ENCODE measurements around the gene FGF2.
A peak's percentile ranks its signal among the peaks of the same experiment; 100 is the strongest.
"Not testable (repeated sequence)": the region's sequence is repeated elsewhere in the genome, so short reads cannot be mapped to it uniquely, and the experiment has no call there.

The FGF2 gene

DNA sequence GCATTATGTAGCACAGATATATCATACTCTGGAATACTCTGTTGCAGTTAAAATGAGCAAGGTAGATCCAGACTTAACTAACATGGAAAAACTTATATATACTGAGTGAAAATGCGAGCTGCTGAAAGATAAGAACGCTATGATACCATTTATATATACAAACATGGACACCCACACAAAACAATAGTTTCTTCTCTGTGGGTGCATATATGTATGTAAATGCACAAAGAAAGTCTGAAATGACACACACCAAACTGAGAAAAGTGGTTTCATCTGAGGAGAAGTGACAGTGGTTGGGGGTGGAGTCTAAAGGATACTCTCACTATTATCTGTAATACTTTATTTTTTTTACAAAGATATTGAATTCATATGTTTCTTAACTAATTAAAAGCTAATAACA lies 12.2 kb upstream of the FGF2 start:
- peak; percentile 15 for FAIRE-seq

DNA sequence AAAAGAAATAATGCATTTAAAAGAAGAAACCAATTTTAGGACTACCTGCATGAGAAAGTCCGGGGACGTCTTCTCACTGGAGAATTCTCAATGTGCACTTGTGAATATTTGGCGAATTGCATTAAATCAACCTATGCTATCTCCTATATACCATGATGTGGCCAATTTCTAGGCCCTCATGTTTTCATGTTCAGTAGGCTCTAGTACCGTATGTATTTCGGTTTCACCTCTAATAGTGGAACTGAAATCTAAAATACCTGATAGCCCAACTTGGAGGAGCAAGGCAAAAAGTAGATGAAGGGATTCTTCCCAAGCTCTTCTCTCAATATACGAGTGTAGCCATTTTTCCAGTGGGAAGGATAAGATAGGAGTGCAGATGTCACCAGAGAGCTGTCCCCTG lies 11.4 kb upstream of the FGF2 start:
- no peak for FAIRE-seq

DNA sequence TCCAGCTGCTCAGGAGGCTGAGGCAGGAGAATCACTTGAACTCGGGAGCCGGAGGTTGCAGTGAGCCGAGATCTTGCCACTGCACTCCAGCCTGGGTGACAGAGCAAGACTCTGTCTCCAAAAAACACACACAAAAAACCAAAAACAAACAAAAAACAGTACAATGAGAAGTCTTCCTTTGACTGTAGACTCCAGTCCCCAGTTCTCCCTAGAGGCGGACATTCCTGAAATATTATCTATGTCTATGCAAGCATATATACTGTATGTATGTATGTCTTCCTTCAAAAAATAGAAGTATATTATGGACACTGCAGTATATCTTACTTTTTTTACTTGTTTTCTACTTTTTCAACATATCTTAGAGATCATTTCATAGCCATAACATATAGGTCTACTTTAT lies 10.2 kb upstream of the FGF2 start:
- no peak for FAIRE-seq

- no peak for FAIRE-seq
Measured at GRCh38 chr4:122819708-122820449, 6.8 kb upstream of the FGF2 start.

GRCh38 chr4:122821092-122821491 lies 5.5 kb upstream of the FGF2 start:
- FAIRE-seq: no peak

- peak; percentile 89 for FAIRE-seq
Measured at GRCh38 chr4:122822466-122822865, 4.2 kb upstream of the FGF2 start.

GRCh38 chr4:122823476-122823875 lies 3.2 kb upstream of the FGF2 start:
- no peak for FAIRE-seq

DNA sequence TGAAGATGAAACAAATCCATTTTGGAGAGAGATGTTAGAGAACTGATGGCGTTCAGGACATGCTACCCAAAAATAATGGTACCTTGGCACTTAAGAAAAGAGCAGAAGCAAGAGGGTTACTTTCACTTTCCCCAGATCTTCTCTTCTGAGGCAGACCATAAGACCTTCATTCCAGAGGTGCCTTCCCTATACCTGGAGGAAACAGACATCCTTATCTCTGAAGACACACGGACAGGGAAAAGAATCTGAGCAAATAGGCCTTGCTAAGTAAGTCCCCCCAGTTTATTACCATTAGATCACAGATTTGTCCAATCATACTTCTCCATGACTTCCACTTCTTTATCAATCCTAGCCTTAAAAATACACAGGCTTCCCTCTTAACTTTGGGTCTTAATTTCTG lies 2.0 kb upstream of the FGF2 start:
- FAIRE-seq: no peak

DNA sequence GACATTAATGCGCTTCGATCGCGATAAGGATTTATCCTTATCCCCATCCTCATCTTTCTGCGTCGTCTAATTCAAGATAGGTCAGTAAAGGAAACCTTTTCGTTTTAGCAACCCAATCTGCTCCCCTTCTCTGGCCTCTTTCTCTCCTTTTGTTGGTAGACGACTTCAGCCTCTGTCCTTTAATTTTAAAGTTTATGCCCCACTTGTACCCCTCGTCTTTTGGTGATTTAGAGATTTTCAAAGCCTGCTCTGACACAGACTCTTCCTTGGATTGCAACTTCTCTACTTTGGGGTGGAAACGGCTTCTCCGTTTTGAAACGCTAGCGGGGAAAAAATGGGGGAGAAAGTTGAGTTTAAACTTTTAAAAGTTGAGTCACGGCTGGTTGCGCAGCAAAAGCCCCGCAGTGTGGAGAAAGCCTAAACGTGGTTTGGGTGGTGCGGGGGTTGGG lies 528 bp upstream of the FGF2 start:
- FAIRE-seq: no peak

- FAIRE-seq: no peak
Measured at GRCh38 chr4:122827258-122827878, 737 bp downstream of the FGF2 start.

DNA sequence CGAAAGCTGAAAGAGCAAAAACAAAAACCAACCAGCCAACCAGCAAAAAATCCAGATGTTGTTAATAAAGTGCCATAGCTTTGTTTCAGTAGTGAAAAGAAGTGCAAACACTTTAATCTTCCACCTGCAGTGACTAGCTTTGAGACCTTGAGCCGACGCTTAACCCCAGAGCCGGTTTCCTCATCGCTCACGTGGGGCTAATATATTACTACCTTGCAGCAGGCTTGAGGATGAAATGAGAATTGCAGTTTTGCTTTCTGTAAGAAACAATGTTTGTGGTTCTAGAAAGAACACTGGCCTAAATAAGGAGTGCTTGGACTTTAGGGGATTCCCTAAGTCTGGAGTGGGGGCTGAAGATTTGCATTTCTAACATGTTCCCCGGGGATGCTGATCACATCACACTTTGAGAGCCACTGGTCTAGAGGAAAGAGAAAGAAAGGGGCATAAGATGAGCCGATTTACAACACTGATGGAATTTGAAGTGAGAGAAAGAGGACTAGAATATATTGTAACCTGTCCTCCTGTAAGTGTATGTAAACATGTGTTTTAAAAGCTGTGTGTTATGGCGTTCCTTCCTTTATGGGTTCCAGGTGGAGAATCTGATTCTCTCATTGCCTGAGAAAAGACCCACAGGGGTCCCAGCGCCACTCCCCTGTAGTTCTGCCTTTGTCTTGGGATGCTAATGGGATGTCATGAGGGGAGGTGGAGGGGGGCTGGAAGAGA lies 1.4 kb downstream of the FGF2 start:
- FAIRE-seq: peak; percentile 84

GRCh38 chr4:122830426-122831095 lies 3.9 kb downstream of the FGF2 start:
- FAIRE-seq: no peak

- peak; percentile 8 for FAIRE-seq
Measured at GRCh38 chr4:122831515-122832196, 5.0 kb downstream of the FGF2 start.

GRCh38 chr4:122832732-122833131 lies 6.1 kb downstream of the FGF2 start:
- FAIRE-seq: no peak

DNA sequence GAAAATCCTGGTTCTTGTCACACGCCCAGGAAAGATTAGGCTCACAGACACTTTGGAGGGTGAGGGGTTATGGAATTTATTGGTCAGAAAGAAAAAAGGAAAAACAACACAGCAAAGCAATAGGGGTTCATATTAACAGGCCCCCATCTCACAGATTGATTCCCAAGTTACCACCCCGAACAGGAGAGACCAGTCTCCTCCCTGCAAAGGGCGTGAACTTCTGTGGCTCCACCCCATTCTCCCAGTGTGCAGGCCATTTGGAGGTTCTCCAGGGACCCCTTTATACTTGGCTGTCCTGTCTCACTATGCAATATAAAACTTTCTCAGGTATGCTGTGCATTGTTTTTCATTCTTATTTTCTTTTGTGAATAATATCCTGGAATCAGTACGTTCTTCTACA lies 7.4 kb downstream of the FGF2 start:
- no peak for FAIRE-seq

DNA sequence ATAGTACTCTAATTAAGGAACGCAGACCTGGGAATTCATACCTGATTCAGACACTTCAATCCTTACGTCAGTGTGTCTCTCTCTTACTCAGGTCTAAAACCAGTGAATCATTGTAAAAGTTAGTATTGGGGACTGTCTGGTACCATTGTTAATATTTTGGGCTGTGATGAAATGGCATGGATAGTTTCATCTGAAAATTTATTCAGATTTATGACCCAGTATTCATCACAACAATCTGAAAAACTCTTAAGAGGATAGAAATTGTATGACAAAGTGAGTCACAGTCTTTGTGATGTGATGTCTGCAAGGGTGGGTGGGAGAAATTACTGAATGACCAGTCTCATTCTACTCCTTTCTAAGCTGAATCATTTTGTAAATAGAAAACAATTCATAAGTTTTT lies 10.3 kb downstream of the FGF2 start:
- FAIRE-seq: no peak

DNA sequence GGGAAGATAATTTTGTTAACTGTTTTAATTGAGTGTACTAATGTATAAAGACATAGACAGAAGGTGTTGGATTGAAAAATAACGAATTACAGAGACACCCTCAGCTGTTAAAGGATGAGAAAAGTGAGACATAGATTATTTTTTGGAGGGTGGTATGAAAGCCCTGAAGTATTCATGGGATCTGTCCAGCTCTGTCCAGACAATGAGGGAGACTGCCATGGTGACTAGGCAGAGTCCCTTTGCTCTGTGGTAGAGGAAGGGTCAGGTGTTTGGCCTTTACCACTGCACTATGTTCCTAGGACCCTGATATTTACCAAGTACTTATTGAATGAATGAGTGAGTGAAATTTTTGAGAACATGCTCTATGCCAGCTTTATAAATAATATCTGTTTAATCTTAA lies 11.4 kb downstream of the FGF2 start:
- FAIRE-seq: no peak

DNA sequence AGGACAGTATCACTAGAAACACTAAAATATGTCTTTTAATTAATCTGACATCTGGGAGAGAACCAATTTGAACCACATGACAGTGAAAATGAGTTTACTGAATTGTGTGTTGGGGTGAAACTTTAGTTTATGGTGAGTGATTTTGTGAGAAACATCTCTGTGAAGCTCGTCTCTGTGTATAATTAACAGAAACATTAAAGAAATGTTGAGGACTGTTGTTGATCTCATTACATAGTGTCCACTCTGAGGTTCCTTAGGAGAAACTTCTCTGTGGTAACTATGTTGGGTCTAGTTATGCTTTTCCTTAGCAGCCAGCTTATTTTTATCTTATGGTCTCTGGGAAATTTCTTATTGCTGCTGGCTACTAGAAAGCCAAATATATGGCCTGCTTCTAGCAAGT lies 15.8 kb downstream of the FGF2 start:
- FAIRE-seq: no peak

GRCh38 chr4:122842984-122843531 lies 16.4 kb downstream of the FGF2 start:
- FAIRE-seq: no peak

DNA sequence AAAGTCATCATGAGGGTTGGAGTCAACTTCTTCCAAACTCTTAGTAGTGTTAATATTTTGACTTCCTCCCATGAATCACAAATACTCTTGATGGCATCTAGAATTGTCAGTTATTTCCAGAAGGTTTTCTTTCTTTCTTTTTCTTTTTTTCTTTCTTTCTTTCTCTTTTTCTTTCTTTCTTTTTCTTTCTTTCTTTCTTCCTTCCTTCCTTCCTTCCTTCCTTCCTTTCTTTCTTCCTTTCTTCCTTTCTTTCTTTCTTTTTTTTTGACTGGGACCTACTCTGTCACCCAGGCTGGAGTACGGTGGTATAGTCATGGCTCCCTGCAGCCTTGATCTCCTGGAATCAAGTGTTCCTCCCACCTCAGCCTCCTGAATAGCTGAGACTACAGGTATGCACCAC lies 17.8 kb downstream of the FGF2 start:
- FAIRE-seq: not testable (repeated sequence)

- FAIRE-seq: no peak
Measured at GRCh38 chr4:122845066-122845465, 18.4 kb downstream of the FGF2 start.

GRCh38 chr4:122845760-122846159 lies 19.1 kb downstream of the FGF2 start:
- FAIRE-seq: no peak

DNA sequence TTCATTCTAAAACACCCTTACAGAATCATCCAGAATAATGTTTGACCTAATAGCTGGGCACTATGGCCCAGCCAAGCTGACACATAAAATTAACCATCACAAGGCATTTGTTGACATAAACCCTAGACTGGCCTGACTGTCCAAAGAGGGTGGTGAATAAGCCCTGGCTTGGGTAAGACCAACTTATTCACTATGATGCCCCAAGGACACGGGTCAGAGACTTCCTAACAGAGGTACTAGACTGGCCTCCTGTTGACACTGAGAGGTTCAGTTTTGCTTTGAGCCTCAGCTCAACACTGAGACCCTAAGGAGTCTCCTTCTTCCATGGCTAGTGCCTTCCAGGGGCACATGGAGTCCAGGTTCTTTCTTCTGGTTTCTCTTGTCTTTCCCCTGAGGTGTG lies 21.3 kb downstream of the FGF2 start:
- FAIRE-seq: no peak
